ENCODE data around the gene CMIP. TPM values are rescaled to one million over a fixed set of nuclear protein-coding genes. Genes with fewer than 3 reads are reported as not detected.
A peak's percentile ranks its signal among the peaks of the same experiment; 100 is the strongest.

Gene CMIP
- total RNA-seq, 2 donors from 2014 or later = 28.5 to 57.5 TPM

DNA sequence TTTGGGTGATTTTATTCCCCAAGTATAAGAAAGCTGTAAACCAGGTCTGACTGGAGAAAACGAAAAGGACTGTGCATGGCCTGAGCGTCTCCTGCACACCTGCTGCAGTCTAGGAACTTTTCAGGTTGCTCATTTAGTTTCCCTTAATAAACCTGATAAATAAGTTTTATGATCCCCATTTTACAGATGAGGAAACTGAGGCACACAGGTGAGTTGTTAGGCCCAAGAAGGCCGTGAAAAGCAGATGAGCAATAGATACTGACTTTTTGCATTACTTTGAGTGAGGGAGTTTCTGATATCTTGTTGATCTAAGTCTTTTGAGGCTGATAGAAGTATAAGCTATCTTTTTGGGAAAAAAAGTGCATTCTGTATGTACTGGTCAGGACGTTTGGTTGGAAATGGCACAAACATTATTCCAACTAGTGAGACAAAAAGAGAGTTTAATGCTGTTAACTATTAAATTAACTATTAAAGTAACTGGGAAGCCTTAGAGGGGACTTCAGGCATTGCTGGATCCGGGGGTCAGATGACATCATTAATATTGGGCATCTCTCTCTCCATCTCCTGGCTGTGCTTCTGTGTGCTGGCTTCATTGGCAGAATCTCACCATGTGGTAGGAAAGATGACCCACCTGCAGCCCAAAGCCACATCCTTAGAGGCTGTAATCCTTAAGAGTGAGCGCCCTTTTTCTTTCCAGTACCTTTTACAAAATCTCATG lies 163.4 kb downstream of the CMIP start:
- Mint-ChIP-seq H3K4me3 (no peak overlapping the region), H3K27ac (no peak overlapping the region), H3K27me3 (no peaks in the 10 kb centered on the region), H3K4me1 (peaks cover 8% of the 10 kb centered on the region), H3K36me3 (ENCODE audit: low read depth) (peaks cover 37% of the 10 kb centered on the region), H3K9me3 (no peaks in the 10 kb centered on the region)
- no peak for ATAC-seq (replicated peaks)

GRCh38 chr16:81608523-81609209 lies 164.1 kb downstream of the CMIP start:
- H3K27me3 Mint-ChIP-seq = no peaks in the 10 kb centered on the region
- no peak overlapping the region for H3K4me3 Mint-ChIP-seq
- H3K4me1 Mint-ChIP-seq = peaks cover 8% of the 10 kb centered on the region
- peak overlapping the region; percentile 78 for H3K27ac Mint-ChIP-seq
- ATAC-seq (replicated peaks) = no peak
- H3K9me3 Mint-ChIP-seq = no peaks in the 10 kb centered on the region
- peaks cover 37% of the 10 kb centered on the region for H3K36me3 Mint-ChIP-seq (ENCODE audit: low read depth)

- peak overlapping the region; percentile 78 for H3K27ac Mint-ChIP-seq
- H3K9me3 Mint-ChIP-seq = no peaks in the 10 kb centered on the region
- H3K4me3 Mint-ChIP-seq = no peak overlapping the region
- no peak for ATAC-seq (replicated peaks)
- no peaks in the 10 kb centered on the region for H3K27me3 Mint-ChIP-seq
- H3K36me3 Mint-ChIP-seq (ENCODE audit: low read depth) = peaks cover 37% of the 10 kb centered on the region
- peaks cover 8% of the 10 kb centered on the region for H3K4me1 Mint-ChIP-seq
Measured at GRCh38 chr16:81609323-81609892, 164.8 kb downstream of the CMIP start.

DNA sequence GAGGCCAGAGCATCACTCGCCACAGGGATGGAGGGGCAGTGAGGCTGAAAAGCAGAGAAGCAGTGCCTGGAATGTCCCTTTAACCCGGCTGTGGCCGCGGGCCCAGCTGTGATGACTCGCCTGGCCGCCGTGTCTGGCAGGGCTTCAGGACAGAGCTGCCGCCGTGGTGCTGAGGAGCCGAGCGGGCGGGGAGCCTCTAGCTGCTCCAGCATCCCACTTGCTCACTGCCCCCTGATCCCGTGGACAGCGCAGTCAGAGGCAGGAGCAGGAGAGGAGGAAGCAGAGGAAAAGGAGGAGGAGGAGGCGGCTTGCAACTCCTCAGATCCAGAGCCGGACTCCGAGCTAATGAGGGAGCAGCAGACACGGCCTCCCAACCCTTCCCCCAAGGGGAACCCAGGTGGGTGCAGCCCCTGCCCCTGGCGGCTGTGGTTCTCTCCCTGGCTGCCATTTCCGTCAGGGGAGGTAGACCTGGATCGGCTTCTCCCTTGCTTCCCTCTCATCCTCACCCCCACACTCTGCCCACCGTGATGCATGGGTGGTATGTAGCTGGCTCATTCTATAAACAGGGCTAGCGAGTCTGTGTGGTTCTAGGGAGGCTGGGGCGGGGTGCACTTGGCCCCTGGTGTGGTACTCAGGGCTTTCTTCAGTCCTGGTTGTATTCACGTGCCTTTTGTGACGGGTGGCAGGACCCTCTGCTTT lies 165.7 kb downstream of the CMIP start:
- Mint-ChIP-seq H3K9me3 (no peaks in the 10 kb centered on the region), H3K27me3 (no peaks in the 10 kb centered on the region), H3K4me1 (peaks cover 8% of the 10 kb centered on the region), H3K4me3 (no peak overlapping the region), H3K36me3 (ENCODE audit: low read depth) (peaks cover 37% of the 10 kb centered on the region), H3K27ac (no peak overlapping the region)
- ATAC-seq (replicated peaks) = no peak

- H3K9me3 Mint-ChIP-seq = no peaks in the 10 kb centered on the region
- no peak overlapping the region for H3K4me3 Mint-ChIP-seq
- H3K36me3 Mint-ChIP-seq (ENCODE audit: low read depth) = peaks cover 37% of the 10 kb centered on the region
- ATAC-seq (replicated peaks) = no peak
- H3K4me1 Mint-ChIP-seq = peaks cover 3% of the 10 kb centered on the region
- H3K27ac Mint-ChIP-seq = peak overlapping the region; percentile 42
- H3K27me3 Mint-ChIP-seq = no peaks in the 10 kb centered on the region
Measured at GRCh38 chr16:81610936-81611335, 166.3 kb downstream of the CMIP start.

- no peak for ATAC-seq (replicated peaks)
- Mint-ChIP-seq H3K4me3 (no peak overlapping the region), H3K9me3 (no peaks in the 10 kb centered on the region), H3K36me3 (ENCODE audit: low read depth) (peaks cover 35% of the 10 kb centered on the region), H3K4me1 (peaks cover 3% of the 10 kb centered on the region), H3K27ac (peak overlapping the region; percentile 42), H3K27me3 (no peaks in the 10 kb centered on the region)
Measured at GRCh38 chr16:81611721-81612120, 167.1 kb downstream of the CMIP start.

- ATAC-seq (replicated peaks) = no peak
- peaks cover 29% of the 10 kb centered on the region for H3K36me3 Mint-ChIP-seq (ENCODE audit: low read depth)
- H3K4me1 Mint-ChIP-seq = peaks cover 5% of the 10 kb centered on the region
- no peaks in the 10 kb centered on the region for H3K9me3 Mint-ChIP-seq
- H3K27me3 Mint-ChIP-seq = no peaks in the 10 kb centered on the region
- no peak overlapping the region for H3K4me3 Mint-ChIP-seq
- no peak overlapping the region for H3K27ac Mint-ChIP-seq
Measured at GRCh38 chr16:81612351-81613163, 167.9 kb downstream of the CMIP start.

DNA sequence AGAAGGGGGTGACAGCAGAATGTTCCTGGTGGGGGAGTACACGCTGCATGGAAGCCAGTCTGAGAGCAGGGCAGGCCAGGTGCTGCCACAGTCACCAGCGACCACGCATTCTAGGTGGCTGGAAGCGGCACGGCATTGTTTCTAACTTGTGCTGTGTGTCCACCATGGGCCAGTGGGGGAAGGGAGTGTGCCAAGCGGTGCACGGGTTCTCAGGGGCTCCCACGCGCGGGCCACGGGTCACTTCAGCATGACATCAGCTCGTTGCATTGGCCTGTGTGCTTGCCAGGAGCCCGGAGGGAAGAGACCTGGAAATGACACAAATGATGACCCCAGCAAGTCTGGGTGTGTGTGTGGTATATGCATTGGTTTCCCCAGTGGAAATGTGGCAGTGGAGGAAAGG lies 169.6 kb downstream of the CMIP start:
- H3K9me3 Mint-ChIP-seq = no peaks in the 10 kb centered on the region
- no peak overlapping the region for H3K4me3 Mint-ChIP-seq
- H3K4me1 Mint-ChIP-seq = peaks cover 5% of the 10 kb centered on the region
- no peaks in the 10 kb centered on the region for H3K27me3 Mint-ChIP-seq
- no peak overlapping the region for H3K27ac Mint-ChIP-seq
- peaks cover 13% of the 10 kb centered on the region for H3K36me3 Mint-ChIP-seq (ENCODE audit: low read depth)
- ATAC-seq (replicated peaks) = no peak

DNA sequence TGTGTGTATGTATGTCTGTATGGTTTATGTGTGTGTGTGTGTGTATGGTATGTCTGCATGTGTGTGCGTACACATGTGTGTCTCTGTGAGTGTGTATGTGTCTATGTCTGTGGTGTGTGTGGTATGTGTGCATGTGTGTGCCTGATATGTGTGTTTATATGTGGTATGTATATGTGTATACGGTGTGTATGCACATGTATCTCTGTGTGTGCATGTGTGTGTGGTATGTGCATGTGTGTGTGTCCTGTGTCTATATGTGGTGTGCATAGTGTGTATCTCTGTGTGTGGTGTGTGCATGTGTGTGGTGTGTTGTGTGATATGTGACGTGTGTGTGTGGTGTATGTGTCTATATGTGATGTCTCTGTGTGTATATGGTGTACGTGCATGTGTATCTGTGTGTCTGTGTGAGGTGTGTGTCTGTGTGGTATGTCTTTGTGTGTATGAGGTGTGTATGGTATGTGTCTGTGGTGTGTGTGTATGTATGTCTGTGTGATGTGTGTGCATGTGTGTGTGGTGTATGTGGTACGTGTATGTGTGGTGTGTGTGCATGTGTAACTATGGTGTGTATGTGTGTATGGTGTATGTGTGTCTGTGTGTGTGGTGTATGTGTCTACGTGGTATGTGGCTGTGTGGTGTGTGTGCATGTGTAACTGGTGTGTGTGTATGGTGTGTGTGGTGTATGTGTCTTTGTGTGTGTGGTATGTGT lies 170.2 kb downstream of the CMIP start:
- H3K36me3 Mint-ChIP-seq (ENCODE audit: low read depth) = peaks cover 7% of the 10 kb centered on the region
- no peaks in the 10 kb centered on the region for H3K27me3 Mint-ChIP-seq
- H3K9me3 Mint-ChIP-seq = no peaks in the 10 kb centered on the region
- H3K27ac Mint-ChIP-seq = no peak overlapping the region
- no peak for ATAC-seq (replicated peaks)
- H3K4me1 Mint-ChIP-seq = peaks cover 5% of the 10 kb centered on the region
- H3K4me3 Mint-ChIP-seq = no peak overlapping the region

- H3K9me3 Mint-ChIP-seq = no peaks in the 10 kb centered on the region
- H3K27ac Mint-ChIP-seq = no peak overlapping the region
- H3K4me1 Mint-ChIP-seq = peaks cover 5% of the 10 kb centered on the region
- H3K36me3 Mint-ChIP-seq (ENCODE audit: low read depth) = peaks cover 6% of the 10 kb centered on the region
- H3K27me3 Mint-ChIP-seq = no peaks in the 10 kb centered on the region
- no peak overlapping the region for H3K4me3 Mint-ChIP-seq
- ATAC-seq (replicated peaks) = no peak
Measured at GRCh38 chr16:81615411-81615810, 170.8 kb downstream of the CMIP start.

DNA sequence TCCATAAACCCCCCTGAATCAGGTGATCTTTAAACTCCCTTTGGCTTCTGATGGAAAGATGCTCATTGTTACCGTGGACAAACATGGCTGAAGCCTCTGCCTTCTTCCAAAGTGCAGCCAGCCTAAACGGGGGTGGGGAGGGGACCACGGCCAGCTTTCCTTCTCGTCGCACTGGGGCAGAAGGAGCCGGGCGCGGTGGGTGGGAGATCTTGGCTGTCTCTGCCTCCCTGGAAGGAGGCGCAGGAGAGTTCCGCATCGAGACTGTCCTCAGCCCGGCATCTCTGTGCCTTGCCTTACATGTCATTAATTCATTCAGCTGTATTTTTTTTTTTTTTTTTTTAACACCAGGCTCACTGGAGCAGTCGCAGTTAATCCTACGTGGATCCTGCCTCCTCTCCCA lies 171.2 kb downstream of the CMIP start:
- Mint-ChIP-seq H3K4me3 (no peak overlapping the region), H3K27ac (peak overlapping the region; percentile 94), H3K36me3 (ENCODE audit: low read depth) (peaks cover 6% of the 10 kb centered on the region), H3K4me1 (peaks cover 5% of the 10 kb centered on the region), H3K9me3 (no peaks in the 10 kb centered on the region), H3K27me3 (no peaks in the 10 kb centered on the region)
- ATAC-seq (replicated peaks) = no peak

DNA sequence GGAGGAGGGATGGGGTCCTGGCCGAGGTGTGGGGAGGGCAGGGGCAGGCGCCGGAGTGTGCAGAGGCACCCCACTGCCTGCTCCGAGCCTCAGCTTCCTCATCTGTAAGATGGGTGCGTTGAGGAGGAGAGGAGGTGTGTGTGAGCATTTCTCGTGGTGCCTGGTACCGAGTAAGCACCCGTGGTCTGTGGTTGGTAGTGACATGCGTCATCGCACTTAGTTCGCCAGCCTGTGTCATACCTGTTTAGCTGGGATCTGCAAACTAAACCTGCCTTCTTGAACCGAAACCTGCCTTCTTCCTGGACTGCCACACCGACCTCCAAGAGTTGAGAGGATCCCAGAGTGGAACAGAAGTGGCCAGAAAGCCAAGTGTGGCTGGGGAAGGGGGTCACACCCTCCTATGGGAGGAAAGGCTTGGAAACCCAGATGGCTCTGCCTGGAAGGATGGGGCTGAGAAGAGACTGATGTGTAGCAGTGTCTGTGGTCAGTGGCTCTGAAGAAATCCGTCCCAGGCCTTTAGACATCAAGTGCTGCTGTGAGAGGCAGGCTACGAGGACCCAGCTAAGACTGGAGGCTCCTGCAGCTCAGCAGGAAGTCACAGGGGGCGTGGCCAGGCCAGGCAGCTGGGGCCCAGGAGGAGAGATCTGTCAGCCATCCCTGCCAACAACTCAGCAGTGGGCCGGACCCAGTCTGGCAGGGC lies 171.9 kb downstream of the CMIP start:
- H3K36me3 Mint-ChIP-seq (ENCODE audit: low read depth) = peaks cover 6% of the 10 kb centered on the region

GRCh38 chr16:81617021-81617346 lies 172.4 kb downstream of the CMIP start:
- peaks cover 6% of the 10 kb centered on the region for H3K36me3 Mint-ChIP-seq (ENCODE audit: low read depth)
- peaks cover 5% of the 10 kb centered on the region for H3K4me1 Mint-ChIP-seq
- peak overlapping the region; percentile 94 for H3K27ac Mint-ChIP-seq
- no peak overlapping the region for H3K4me3 Mint-ChIP-seq
- no peaks in the 10 kb centered on the region for H3K9me3 Mint-ChIP-seq
- ATAC-seq (replicated peaks) = no peak
- no peaks in the 10 kb centered on the region for H3K27me3 Mint-ChIP-seq

More for the DNA sequence above, 171.9 kb downstream of the CMIP start:
- Mint-ChIP-seq H3K4me3 (no peak overlapping the region), H3K27me3 (no peaks in the 10 kb centered on the region), H3K27ac (peak overlapping the region; percentile 94), H3K4me1 (peaks cover 5% of the 10 kb centered on the region), H3K9me3 (no peaks in the 10 kb centered on the region)
- ATAC-seq (replicated peaks) = peak; percentile 99
